Epithelial cell of proximal tubule (primary cell): ENCODE results near the gene EYA2. TPM values are rescaled to one million over a fixed set of nuclear protein-coding genes. Genes with fewer than 3 reads are reported as not detected.

Experiments used
- DNase-seq: peaks from one replicate; pipeline ENCODE4 v3.0.0-alpha.2; 2011; ENCODE audit warnings: low read depth
- H3K4me3 ChIP-seq: 2 replicates; pipeline ENCODE4 v1.5.1; 2011; ENCODE audit warnings: low read depth, mild to moderate bottlenecking, low read length
- CTCF ChIP-seq: conservative IDR thresholded peaks from 2 replicates; pipeline ENCODE4 v1.5.1; 2012; ENCODE audit warnings: low read depth, mild to moderate bottlenecking, low read length
- total RNA-seq: library from RNA; depleted of rRNA; stranded (reverse); fragments of >200 nt; gene quantifications from 2 replicates; pipeline ENCODE4 v1.2.3, GENCODE V29; 2015

The EYA2 gene
- total RNA-seq, 1 donor from 2014 or later = not detected

GRCh38 chr20:47095690-47096089, 201.0 kb downstream of the EYA2 start:
- DNase-seq = no peak
- no peak for TF ChIP-seq CTCF
- H3K4me3 ChIP-seq = no peak overlapping the region

- DNase-seq = no peak
- H3K4me3 ChIP-seq = no peak overlapping the region
- TF ChIP-seq CTCF = no peak
Observed at GRCh38 chr20:47097691-47098622, 203.3 kb downstream of the EYA2 start.

- no peak overlapping the region for H3K4me3 ChIP-seq
Observed at GRCh38 chr20:47099093-47099492, 204.4 kb downstream of the EYA2 start.

GRCh38 chr20:47099825-47100441, 205.3 kb downstream of the EYA2 start:
- H3K4me3 ChIP-seq = no peak overlapping the region
- TF ChIP-seq CTCF = no peak
- no peak for DNase-seq

More at GRCh38 chr20:47099093-47099492, 204.4 kb downstream of the EYA2 start:
- TF ChIP-seq CTCF = no peak
- no peak for DNase-seq

GRCh38 chr20:47102629-47103028, 208.0 kb downstream of the EYA2 start:
- no peak overlapping the region for H3K4me3 ChIP-seq
- DNase-seq = no peak
- no peak for TF ChIP-seq CTCF

- no peak for DNase-seq
- no peak overlapping the region for H3K4me3 ChIP-seq
- TF ChIP-seq CTCF = no peak
Observed at GRCh38 chr20:47106786-47107185, 212.1 kb downstream of the EYA2 start.
